Measurements from ENCODE around the gene OGFR.

OGFR gene

GRCh38 chr20:62831361-62831788 lies 26.7 kb downstream of the OGFR start:
- TF ChIP-seq CTCF (IDR thresholded peaks at IDR 0.05; ENCODE audit: extremely low read depth, missing control alignments): no peak
- no peak for DNase-seq (ENCODE audit: low spot score)

- TF ChIP-seq CTCF (IDR thresholded peaks at IDR 0.05; ENCODE audit: extremely low read depth, missing control alignments): no peak
- DNase-seq (ENCODE audit: low spot score): no peak
Observed at GRCh38 chr20:62831854-62832211, 27.2 kb downstream of the OGFR start.

- TF ChIP-seq CTCF (IDR thresholded peaks at IDR 0.05; ENCODE audit: extremely low read depth, missing control alignments): peak; percentile 3
- DNase-seq (ENCODE audit: low spot score): peak; percentile 74
Observed at GRCh38 chr20:62832212-62832922, 27.7 kb downstream of the OGFR start.

- no peak for DNase-seq (ENCODE audit: low spot score)
- no peak for TF ChIP-seq CTCF (IDR thresholded peaks at IDR 0.05; ENCODE audit: extremely low read depth, missing control alignments)
Observed at GRCh38 chr20:62832951-62833391, 28.3 kb downstream of the OGFR start.

GRCh38 chr20:62834967-62835730 lies 30.5 kb downstream of the OGFR start:
- no peak for DNase-seq (ENCODE audit: low spot score)
- no peak for TF ChIP-seq CTCF (IDR thresholded peaks at IDR 0.05; ENCODE audit: extremely low read depth, missing control alignments)

- DNase-seq (ENCODE audit: low spot score): no peak
- no peak for TF ChIP-seq CTCF (IDR thresholded peaks at IDR 0.05; ENCODE audit: extremely low read depth, missing control alignments)
Observed at GRCh38 chr20:62835931-62836861, 31.6 kb downstream of the OGFR start.
